ENCODE measurements around the gene ATG4A.
A peak's percentile ranks its signal among the peaks of the same experiment; 100 is the strongest.

Gene ATG4A

DNA sequence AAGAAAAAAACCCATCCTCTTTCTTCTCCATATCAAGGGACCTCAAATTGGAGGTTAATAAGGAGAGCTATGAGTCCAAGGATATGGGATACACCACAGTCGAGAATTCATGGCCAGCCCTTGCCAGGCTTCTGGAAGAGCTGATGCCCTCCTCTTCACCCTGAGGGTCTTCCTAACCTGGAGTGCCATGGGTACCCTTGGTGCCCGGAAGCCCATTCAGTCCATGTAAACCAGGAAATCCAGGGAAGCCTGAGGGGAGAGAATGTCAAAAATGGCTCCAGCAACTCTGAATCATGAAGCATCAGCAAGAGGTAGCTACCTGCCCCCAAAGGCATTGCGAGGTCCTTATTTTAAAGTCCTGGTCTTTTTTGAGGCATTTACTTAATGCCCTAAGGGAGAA is 78.2 kb downstream of the ATG4A start:
- no peak for DNase-seq

DNA sequence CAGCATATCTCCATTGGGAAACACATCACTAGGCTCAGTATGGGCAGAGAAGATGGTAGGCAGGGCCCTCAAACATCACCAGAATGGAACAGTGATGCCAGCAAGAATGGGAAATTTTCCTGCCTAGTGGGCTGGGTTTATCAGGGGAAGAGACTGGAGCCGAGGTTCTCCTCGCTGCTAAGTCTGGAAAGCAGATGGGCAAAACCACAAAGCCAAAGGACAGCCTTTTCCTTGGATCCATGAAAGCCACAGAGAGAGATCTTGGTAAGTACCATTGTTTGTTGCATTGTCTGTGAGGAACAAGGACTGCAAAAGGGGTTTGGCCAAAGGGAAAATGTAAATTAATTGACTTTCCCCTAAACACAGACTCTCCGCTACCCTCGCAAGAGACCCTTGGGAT is 80.1 kb downstream of the ATG4A start:
- no peak for DNase-seq

GRCh38 chrX:108173874-108174273 is 82.3 kb downstream of the ATG4A start:
- no peak for DNase-seq

DNA sequence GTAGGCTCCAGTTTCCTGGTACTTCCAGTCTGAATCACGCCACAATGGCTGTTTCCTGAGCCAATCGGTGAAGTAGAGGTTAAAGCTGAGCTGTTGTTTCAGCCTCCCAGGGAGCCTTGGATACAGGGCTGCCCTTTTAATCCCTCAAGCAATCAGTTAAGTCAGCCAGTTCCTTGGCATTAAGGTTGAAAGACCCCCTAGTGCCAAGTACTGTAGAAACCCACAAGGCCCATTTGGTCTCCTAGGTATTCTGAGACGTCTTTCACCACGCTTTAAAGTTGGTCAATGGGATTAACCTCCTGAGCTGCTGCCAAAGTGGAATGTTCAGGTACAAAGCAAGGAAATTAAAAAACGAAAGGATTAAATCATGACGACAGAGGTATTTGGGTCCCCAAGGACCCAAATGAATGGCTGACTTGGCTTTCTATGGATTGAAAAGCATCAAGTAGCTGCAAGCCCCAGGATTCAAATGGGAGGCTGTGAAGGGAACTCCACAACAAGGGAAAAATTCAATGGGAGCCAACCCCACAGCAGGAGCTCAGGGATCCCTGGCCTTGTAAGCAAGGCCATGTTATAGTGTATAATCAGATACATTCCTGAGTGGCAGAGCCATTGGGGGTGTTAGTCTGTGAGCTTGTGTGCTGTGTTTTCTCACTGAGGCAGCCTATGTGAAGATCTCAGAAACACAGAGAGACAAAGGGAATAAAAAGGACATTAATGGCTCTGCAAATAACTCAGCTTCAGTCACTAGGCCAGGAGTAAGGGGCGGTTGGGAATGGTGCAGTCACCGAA is 86.0 kb downstream of the ATG4A start:
- DNase-seq, result no peak

DNA sequence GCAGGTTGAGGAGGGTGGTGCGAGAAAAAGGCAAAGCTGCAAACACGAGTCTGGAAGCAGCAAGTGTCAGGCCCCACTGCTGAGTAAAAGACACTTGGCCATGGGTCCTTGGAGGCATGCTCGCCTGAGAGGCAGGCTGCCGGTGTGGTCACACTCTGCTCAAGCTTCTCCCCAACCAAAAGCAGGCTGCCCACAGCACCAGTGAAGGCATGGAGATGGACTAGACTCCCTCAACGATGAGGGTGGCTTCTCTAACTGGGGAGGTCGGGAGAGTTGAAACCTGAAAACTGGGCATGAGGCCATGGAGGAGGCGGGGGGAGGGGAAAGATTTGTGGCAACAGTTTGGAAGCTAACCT is 86.5 kb downstream of the ATG4A start:
- DNase-seq, result no peak

GRCh38 chrX:108186811-108187210 is 95.2 kb downstream of the ATG4A start:
- DNase-seq, result no peak

DNA sequence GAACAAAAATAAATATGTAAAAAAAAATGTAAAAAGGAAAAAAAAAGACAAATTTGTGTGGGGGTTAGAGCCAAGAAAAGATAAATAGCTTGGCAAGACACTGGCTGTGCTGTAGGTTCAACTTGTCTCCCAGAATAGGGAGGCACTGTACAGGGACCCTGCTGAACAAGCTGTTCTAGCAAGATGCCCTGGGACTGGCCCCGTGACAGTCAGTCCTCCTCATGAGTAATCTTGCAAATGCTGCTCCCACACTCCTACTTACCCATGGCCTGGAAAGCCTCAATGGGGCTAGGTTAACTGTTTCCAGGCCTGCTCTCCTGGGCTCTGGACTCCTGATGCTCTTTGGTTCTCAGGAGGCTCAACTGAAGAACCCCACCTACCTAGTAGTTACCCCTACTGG is 106.8 kb downstream of the ATG4A start:
- DNase-seq, result no peak

DNA sequence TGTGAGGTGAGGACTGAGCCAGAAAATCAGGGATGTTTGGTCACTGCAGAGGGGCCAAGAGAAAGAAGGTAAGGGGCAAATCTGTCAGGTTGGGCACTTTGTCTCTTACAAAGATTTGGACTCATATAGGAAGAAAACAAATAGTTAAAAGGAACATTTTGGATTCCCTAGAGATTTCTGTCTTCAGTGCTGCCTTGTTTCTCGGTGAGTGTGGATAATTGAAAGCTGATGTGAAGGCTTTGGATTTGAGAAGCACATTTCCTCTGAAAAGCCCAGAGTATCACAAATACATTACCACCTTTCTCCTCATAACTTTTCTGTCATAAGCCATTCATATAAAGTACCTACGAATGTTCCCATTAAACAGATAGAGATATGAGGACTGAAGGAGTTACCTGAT is 107.5 kb downstream of the ATG4A start:
- DNase-seq, result no peak

DNA sequence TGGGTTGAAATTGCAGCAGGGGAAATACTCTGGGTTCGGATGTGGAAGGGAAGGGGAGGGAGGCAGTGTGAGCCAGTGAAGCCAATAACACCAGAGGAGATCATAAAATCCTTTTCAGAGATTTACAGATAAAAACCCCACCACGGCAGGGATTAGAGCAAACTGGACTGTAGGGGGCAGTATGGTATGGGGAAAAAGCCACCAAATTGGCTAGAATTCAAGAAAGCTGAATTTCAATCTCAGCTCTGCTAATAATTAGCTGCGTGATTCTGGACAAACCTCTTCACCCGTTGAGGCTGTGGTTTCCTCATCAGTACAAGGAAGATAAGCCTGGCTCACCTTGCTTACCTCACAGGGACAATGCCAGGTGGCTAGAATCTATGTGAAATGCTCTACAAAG is 108.1 kb downstream of the ATG4A start:
- peak; percentile 54 for DNase-seq

- no peak for DNase-seq
Observed at GRCh38 chrX:108203540-108203939, 112.0 kb downstream of the ATG4A start.

All from NCI-H1694 (cell line).